ENCODE data around the gene SLC37A3. TPM values are rescaled to one million over a fixed set of nuclear protein-coding genes. Genes with fewer than 3 reads are reported as not detected.
"Not testable (repeated sequence)": the region's sequence is repeated elsewhere in the genome, so short reads cannot be mapped to it uniquely, and the experiment has no call there.

Gene SLC37A3
- total and polyA plus RNA-seq, 4 donors: 7.3 to 30.8 (median 10.6) TPM

- no peak for TF ChIP-seq FOXA1 (IDR thresholded peaks at IDR 0.05)
- no peak for TF ChIP-seq FOXA2 (IDR thresholded peaks at IDR 0.05)
- TF ChIP-seq YY1 (IDR thresholded peaks at IDR 0.05): no peak
- no peak for TF ChIP-seq GABPA (IDR thresholded peaks at IDR 0.05 in 1 of 2, conservative IDR thresholded peaks at IDR 0.05 in 1 of 2)
- TF ChIP-seq ATF3 (IDR thresholded peaks at IDR 0.05): no peak
- no peak for TF ChIP-seq CTCF (IDR thresholded peaks at IDR 0.05; ENCODE audit: low read depth, low read length, missing input control)
- TF ChIP-seq HNF4A (conservative IDR thresholded peaks at IDR 0.05): no peak
- no peak for TF ChIP-seq RAD21 (IDR thresholded peaks at IDR 0.05)
These were observed 72.7 kb downstream of the SLC37A3 start (continued) for GRCh38 chr7:140325600-140325999.

- Histone ChIP-seq H3K36me3 (ENCODE audit: control insufficient read depth in 4 of 4, insufficient read depth in 3 of 4, low read depth in 1 of 4, low read length in 3 of 4) (no peaks in the 10 kb centered on the region), H3K4me3 (ENCODE audit: low read depth in 1 of 3, low read length in 3 of 3) (no peak overlapping the region), H3K27ac (ENCODE audit: low read depth in 1 of 2, low read length in 2 of 2) (no peak overlapping the region), H3K9me3 (ENCODE audit: control insufficient read depth in 4 of 4, low read length in 3 of 4) (no peaks in the 10 kb centered on the region), H3K27me3 (ENCODE audit: control insufficient read depth in 4 of 4, insufficient read depth in 4 of 4, low read length in 3 of 4) (no peaks in the 10 kb centered on the region), H3K9ac (ENCODE audit: low read depth in 1 of 2, low read length in 2 of 2) (no peak overlapping the region), H3K4me1 (ENCODE audit: control insufficient read depth in 4 of 4, insufficient read depth in 4 of 4, low read length in 3 of 4) (peaks cover 0 to 7% (median 2%) of the 10 kb centered on the region in 4 donors)
- no peak for DNase-seq (ENCODE audit: low spot score)
- 84% methylated on average over 2 of the region's 2 CpGs for WGBS
- TF ChIP-seq HNF4G (IDR thresholded peaks at IDR 0.05): no peak
- TF ChIP-seq YY1 (IDR thresholded peaks at IDR 0.05): no peak
- no peak for TF ChIP-seq MAX (IDR thresholded peaks at IDR 0.05)
- no peak for TF ChIP-seq RXRA (IDR thresholded peaks at IDR 0.05)
- TF ChIP-seq CTCF (IDR thresholded peaks at IDR 0.05; ENCODE audit: low read depth, low read length, missing input control): no peak
- TF ChIP-seq RAD21 (IDR thresholded peaks at IDR 0.05): no peak
- no peak for TF ChIP-seq NR2F2 (IDR thresholded peaks at IDR 0.05)
- TF ChIP-seq JUND (IDR thresholded peaks at IDR 0.05): no peak
- TF ChIP-seq TAF1 (conservative IDR thresholded peaks at IDR 0.05): no peak
- TF ChIP-seq ZBTB33 (IDR thresholded peaks at IDR 0.05): no peak
These were observed 73.6 kb downstream of the SLC37A3 start for GRCh38 chr7:140324714-140325113.

- DNase-seq (ENCODE audit: low spot score): peak; percentile 66
- Histone ChIP-seq H3K27me3 (ENCODE audit: control insufficient read depth in 4 of 4, insufficient read depth in 4 of 4, low read length in 3 of 4) (no peaks in the 10 kb centered on the region), H3K4me3 (ENCODE audit: low read depth in 1 of 3, low read length in 3 of 3) (no peak overlapping the region), H3K4me1 (ENCODE audit: control insufficient read depth in 4 of 4, insufficient read depth in 4 of 4, low read length in 3 of 4) (peaks cover 0 to 7% (median 2%) of the 10 kb centered on the region in 4 donors), H3K9ac (ENCODE audit: low read depth in 1 of 2, low read length in 2 of 2) (no peak overlapping the region), H3K9me3 (ENCODE audit: control insufficient read depth in 4 of 4, low read length in 3 of 4) (no peaks in the 10 kb centered on the region), H3K27ac (ENCODE audit: low read depth in 1 of 2, low read length in 2 of 2) (no peak overlapping the region), H3K36me3 (ENCODE audit: control insufficient read depth in 4 of 4, insufficient read depth in 3 of 4, low read depth in 1 of 4, low read length in 3 of 4) (no peaks in the 10 kb centered on the region)
- TF ChIP-seq YY1 (IDR thresholded peaks at IDR 0.05) (no peak), SP1 (IDR thresholded peaks at IDR 0.05) (no peak), NR2F2 (IDR thresholded peaks at IDR 0.05) (no peak), EGR1 (IDR thresholded peaks at IDR 0.05; ENCODE audit: low read depth in 2 of 2) (no peak)
- 86% methylated on average over 6 of the region's 6 CpGs for WGBS
These were observed 75.6 kb downstream of the SLC37A3 start for GRCh38 chr7:140322759-140323158.

DNA sequence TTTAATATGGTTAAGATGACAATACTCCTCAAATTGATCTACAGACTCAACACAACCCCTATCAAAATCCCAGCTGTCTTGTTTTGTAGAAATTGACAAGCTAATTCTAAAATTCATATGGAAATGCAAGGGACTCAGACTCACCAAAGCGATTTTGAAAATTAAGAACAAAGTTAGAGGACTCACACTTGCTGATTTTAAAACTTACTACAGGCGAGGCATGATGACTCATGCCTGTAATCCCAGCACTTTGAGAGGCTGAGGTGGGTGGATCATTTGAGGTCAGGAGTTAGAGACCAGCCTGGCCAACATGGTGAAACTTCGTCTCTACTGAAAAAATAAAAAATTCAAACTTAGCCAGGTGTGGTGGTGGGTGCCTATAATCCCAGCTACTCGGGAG lies 78.3 kb downstream of the SLC37A3 start:
- not testable (repeated sequence) for H3K4me1 ChIP-seq (ENCODE audit: control insufficient read depth in 4 of 4, insufficient read depth in 4 of 4, low read length in 3 of 4); H3K27me3 ChIP-seq (ENCODE audit: control insufficient read depth in 4 of 4, insufficient read depth in 4 of 4, low read length in 3 of 4); DNase-seq (ENCODE audit: low spot score); H3K27ac ChIP-seq (ENCODE audit: low read depth in 1 of 2, low read length in 2 of 2); H3K9ac ChIP-seq (ENCODE audit: low read depth in 1 of 2, low read length in 2 of 2); H3K4me3 ChIP-seq (ENCODE audit: low read depth in 1 of 3, low read length in 3 of 3); H3K9me3 ChIP-seq (ENCODE audit: control insufficient read depth in 4 of 4, low read length in 3 of 4); H3K36me3 ChIP-seq (ENCODE audit: control insufficient read depth in 4 of 4, insufficient read depth in 3 of 4, low read depth in 1 of 4, low read length in 3 of 4)
- 92% methylated on average over 4 of the region's 4 CpGs for WGBS
